HCT116 (cell line): ENCODE data around the gene MFAP3L. TPM values are rescaled to one million over a fixed set of nuclear protein-coding genes. Genes with fewer than 3 reads are reported as not detected.

ENCODE experiments used
- ATAC-seq: fragments of 200-7000 bp; cut with Tn5 transposase; 2 replicates; pipeline ENCODE4 v1.9.1; 2020; ENCODE audit warnings: mild to moderate bottlenecking, moderate library complexity
- BruUV-seq: library from RNA; stranded (reverse); fragments of 400-500 nt; replicated peaks from 2 replicates; lab custom pipeline; 2021; lab: Mats Ljungman, UMichigan
- CTCF ChIA-PET: fragments of 300-600 bp; sonication (Branson Sonifier 250); formaldehyde crosslinking; loops from one replicate; lab custom pipeline; 2021; ENCODE audit warnings: antibody characterized with exemption; lab: Charles Lee
- POLR2A ChIA-PET: fragments of 300-600, 350-600 bp; sonication (Branson Sonifier 250); formaldehyde crosslinking; loops from one replicate; lab custom pipeline; 2021; ENCODE audit warnings: antibody characterized with exemption; lab: Charles Lee
- RAD21 ChIA-PET, 2 experiments: fragments of 300-600 bp; sonication (Branson Sonifier 250); formaldehyde crosslinking; loops; one replicate each; lab custom pipeline; 2023; ENCODE audit warnings: low total read pairs in 2 of 2; ENCODE audit not compliant: uncharacterized antibody in 2 of 2, unreplicated experiment in 2 of 2, low non-redundant PET in 1 of 2; lab: Charles Lee
- DNase-seq: peaks from one replicate; pipeline ENCODE4 v3.0.0-alpha.2; 2010; ENCODE audit warnings: low read depth, low spot score
- H2AFZ ChIP-seq: fragments of 200-600 bp; shearing (Covaris generic), sonication (generic); 2 replicates; pipeline ENCODE4 v1.6.1; 2017; ENCODE audit warnings: low read depth, mixed run types, mixed read lengths, antibody characterized with exemption, low read length; ENCODE audit not compliant: poor library complexity, severe bottlenecking
- H3K27ac ChIP-seq: 2 replicates; pipeline ENCODE4 v1.5.1; 2012; ENCODE audit warnings: low read depth, low read length
- H3K27me3 ChIP-seq: fragments of 200-600 bp; sonication (generic); 2 replicates; pipeline ENCODE4 v1.6.1; 2016; ENCODE audit warnings: mixed run types, low read length, mixed read lengths; ENCODE audit not compliant: insufficient read depth
- H3K36me3 ChIP-seq, 2 experiments: fragments of 200-500 bp in 1 of 2; fragments of 200-600 bp in 1 of 2; sonication (Bioruptor generic) in 1 of 2; sonication (generic) in 1 of 2; 2 replicates each; pipeline versions ENCODE4 v1.5.1 to v1.6.1; 2014 to 2016; ENCODE audit warnings: low read length in 2 of 2, inconsistent platforms in 1 of 2, mixed read lengths in 1 of 2, mixed run types in 1 of 2; ENCODE audit not compliant: insufficient read depth in 2 of 2, control insufficient read depth in 1 of 2
- H3K4me1 ChIP-seq, 2 experiments: fragments of 200-600 bp in 1 of 2; sonication (generic) in 1 of 2; 2 replicates each; pipeline versions ENCODE4 v1.5.1 to v1.6.1; 2012 to 2017; ENCODE audit warnings: low read length in 2 of 2, inconsistent platforms in 1 of 2, mild to moderate bottlenecking in 1 of 2, mixed read lengths in 1 of 2, mixed run types in 1 of 2, moderate library complexity in 1 of 2; ENCODE audit not compliant: insufficient read depth in 2 of 2, control insufficient read depth in 1 of 2
- H3K4me2 ChIP-seq: fragments of 200-600 bp; sonication (generic); 2 replicates; pipeline ENCODE4 v1.6.1; 2017; ENCODE audit warnings: mixed run types, low read length, mixed read lengths
- H3K4me3 ChIP-seq, 2 experiments: fragments of 200-600 bp in 1 of 2; sonication (generic) in 1 of 2; replicated peaks in 1 of 2; 2 replicates each; pipeline ENCODE4 v1.5.1; 2011 to 2016; ENCODE audit warnings: low read length in 2 of 2, control low read depth in 1 of 2, low read depth in 1 of 2, mild to moderate bottlenecking in 1 of 2, mixed read lengths in 1 of 2, mixed run types in 1 of 2
- H3K79me2 ChIP-seq: fragments of 200-600 bp; sonication (generic); 2 replicates; pipeline ENCODE4 v1.6.1; 2017; ENCODE audit warnings: mild to moderate bottlenecking, mixed run types, low read length, moderate library complexity, mixed read lengths; ENCODE audit not compliant: insufficient read depth
- H3K9ac ChIP-seq: fragments of 200-600 bp; sonication (generic); 2 replicates; pipeline ENCODE4 v1.6.1; 2016; ENCODE audit warnings: low read length, mixed read lengths
- H3K9me2 ChIP-seq: fragments of 200-600 bp; sonication (generic), shearing (Covaris generic); 2 replicates; pipeline ENCODE4 v1.6.1; 2017; ENCODE audit warnings: mixed run types, mild to moderate bottlenecking, moderate library complexity; ENCODE audit not compliant: insufficient read depth
- H3K9me3 ChIP-seq, 2 experiments: fragments of 200-500 bp in 1 of 2; fragments of 200-600 bp in 1 of 2; sonication (Bioruptor generic) in 1 of 2; sonication (generic) in 1 of 2; 2 replicates each; pipeline ENCODE4 v1.6.1; 2014 to 2017; ENCODE audit warnings: low read length in 2 of 2, mixed read lengths in 2 of 2, inconsistent platforms in 1 of 2, low read depth in 1 of 2, mild to moderate bottlenecking in 1 of 2, mixed run types in 1 of 2, moderate library complexity in 1 of 2; ENCODE audit not compliant: control insufficient read depth in 1 of 2, insufficient read depth in 1 of 2
- H4K20me1 ChIP-seq: fragments of 200-600 bp; sonication (generic), shearing (Covaris generic); 2 replicates; pipeline ENCODE4 v1.6.1; 2017; ENCODE audit warnings: mixed run types, mild to moderate bottlenecking, moderate library complexity; ENCODE audit not compliant: insufficient read depth
- ATF3 ChIP-seq: IDR thresholded peaks from 2 replicates; pipeline ENCODE4 v1.6.1; 2012
- CTCF ChIP-seq, 3 experiments: fragments of 200-600 bp in 1 of 3; sonication (generic) in 1 of 3; IDR thresholded peaks in 2 of 3; conservative IDR thresholded peaks in 1 of 3; 2 replicates each; pipeline ENCODE4 v1.5.1; 2012 to 2017; ENCODE audit warnings: low read depth in 2 of 3, low read length in 2 of 3, antibody characterized with exemption in 1 of 3, borderline replicate concordance in 1 of 3, control low read depth in 1 of 3, mild to moderate bottlenecking in 1 of 3, mixed read lengths in 1 of 3, mixed run types in 1 of 3, moderate library complexity in 1 of 3; ENCODE audit not compliant: insufficient read depth in 1 of 3
- ELF1 ChIP-seq: IDR thresholded peaks from 2 replicates; pipeline ENCODE4 v1.6.1; 2012; ENCODE audit warnings: low read depth, borderline replicate concordance
- EZH2 ChIP-seq: fragments of 200-600 bp; sonication (generic); IDR thresholded peaks from 2 replicates; pipeline ENCODE4 v1.6.1; 2017; ENCODE audit warnings: antibody characterized with exemption, mixed run types
- EZH2phosphoT487 ChIP-seq: fragments of 200-600 bp; IDR thresholded peaks from 2 replicates; pipeline ENCODE4 v1.6.1; 2018; ENCODE audit warnings: antibody characterized with exemption, borderline replicate concordance
- FOSL1 ChIP-seq: IDR thresholded peaks from 2 replicates; pipeline ENCODE4 v1.6.1; 2012; ENCODE audit warnings: low read depth
- MAX ChIP-seq: IDR thresholded peaks from 2 replicates; pipeline ENCODE4 v1.6.1; 2012
- POLR2A ChIP-seq: IDR thresholded peaks from 2 replicates; pipeline ENCODE4 v1.7.0; 2011; ENCODE audit warnings: borderline replicate concordance; ENCODE audit not compliant: insufficient read depth, insufficient read length; ENCODE audit errors: extremely low read depth
- POLR2AphosphoS5 ChIP-seq: IDR thresholded peaks from 2 replicates; pipeline ENCODE4 v1.6.1; 2011; ENCODE audit warnings: mild to moderate bottlenecking, low read depth, low read length, moderate library complexity
- REST ChIP-seq: IDR thresholded peaks from 2 replicates; pipeline ENCODE4 v1.6.1; 2012; ENCODE audit warnings: low read depth
- SIN3A ChIP-seq: IDR thresholded peaks from 2 replicates; pipeline ENCODE4 v1.6.1; 2012; ENCODE audit warnings: low read depth
- SRF ChIP-seq: IDR thresholded peaks from 2 replicates; pipeline ENCODE4 v1.6.1; 2012; ENCODE audit warnings: low read depth
- TCF7L2 ChIP-seq: IDR thresholded peaks from 2 replicates; pipeline ENCODE4 v1.7.0; 2011; ENCODE audit warnings: borderline replicate concordance, inconsistent platforms; ENCODE audit not compliant: insufficient read depth, insufficient read length; ENCODE audit errors: extremely low read depth
- YY1 ChIP-seq: IDR thresholded peaks from 2 replicates; pipeline ENCODE4 v1.6.1; 2011; ENCODE audit warnings: low read length, low read depth, moderate library complexity, mild to moderate bottlenecking; ENCODE audit not compliant: insufficient replicate concordance; ENCODE audit errors: extremely low read depth
- ZFX ChIP-seq: fragments of 450-650 bp; IDR thresholded peaks from 2 replicates; pipeline ENCODE4 v1.6.1; 2017
- intact Hi-C: fragments of 100-400 bp; cut with micrococcal nuclease; formaldehyde crosslinking; loops from 2 replicates; pipeline ENCODE4 v1.10.0; 2022
- total RNA-seq: library from RNA; stranded (reverse); gene quantifications from one replicate; pipeline ENCODE4 v1.2.1, GENCODE V29; 2021; ENCODE audit not compliant: unreplicated experiment

The MFAP3L gene
- total RNA-seq, 1 experiment from 2014 or later, result 8.4 TPM

- no TSS peak for BruUV-seq
- intact Hi-C loops, result no loop called here
- H3K27me3 ChIP-seq, result no peaks in the 10 kb centered on the region
- no peaks in the 10 kb centered on the region for H3K9me3 ChIP-seq
- no peak for ATAC-seq
- no peak for TF ChIP-seq SRF
- TF ChIP-seq EZH2, result no peak
- no peak for TF ChIP-seq MAX
- TF ChIP-seq ATF3, result no peak
- no peak for TF ChIP-seq SIN3A
- TF ChIP-seq CTCF (IDR thresholded peaks at IDR 0.05 in 2 of 3, conservative IDR thresholded peaks at IDR 0.05 in 1 of 3; ENCODE audit: borderline replicate concordance in 1 of 3, insufficient read depth in 1 of 3, low read depth in 2 of 3, low read length in 2 of 3), result no peak
- TF ChIP-seq YY1, result no peak
- TF ChIP-seq REST, result no peak
- TF ChIP-seq ELF1, result no peak
- no peak for TF ChIP-seq POLR2AphosphoS5
- no peak for TF ChIP-seq EZH2phosphoT487
- no peak for TF ChIP-seq POLR2A
- no peak for TF ChIP-seq TCF7L2
- no peak for TF ChIP-seq FOSL1
- no peak for TF ChIP-seq ZFX
- no peaks in the 10 kb centered on the region for H3K4me1 ChIP-seq
- DNase-seq, result no peak
- no peak overlapping the region for H3K9ac ChIP-seq
- POLR2A ChIA-PET, result no interaction called here
- no peaks in the 10 kb centered on the region for H3K9me2 ChIP-seq
- H4K20me1 ChIP-seq, result no peaks in the 10 kb centered on the region
- H3K79me2 ChIP-seq, result no peaks in the 10 kb centered on the region
- CTCF ChIA-PET, result no interaction called here
- no peak overlapping the region for H3K27ac ChIP-seq
- no peaks in the 10 kb centered on the region for H3K36me3 ChIP-seq
- RAD21 ChIA-PET, result no interaction called here
- H3K4me3 ChIP-seq, result no peak overlapping the region
- H2AFZ ChIP-seq, result no peak overlapping the region
- H3K4me2 ChIP-seq, result no peak overlapping the region
These were observed 25.0 kb downstream of the MFAP3L start for GRCh38 chr4:170001011-170001744.
